ENCODE results near the gene THRSP. TPM values are rescaled to one million over a fixed set of nuclear protein-coding genes. Genes with fewer than 3 reads are reported as not detected.

THRSP gene
- total and polyA plus RNA-seq, 2 of the 4 experiments (the other 2 are of a cell fraction) = not detected

DNA sequence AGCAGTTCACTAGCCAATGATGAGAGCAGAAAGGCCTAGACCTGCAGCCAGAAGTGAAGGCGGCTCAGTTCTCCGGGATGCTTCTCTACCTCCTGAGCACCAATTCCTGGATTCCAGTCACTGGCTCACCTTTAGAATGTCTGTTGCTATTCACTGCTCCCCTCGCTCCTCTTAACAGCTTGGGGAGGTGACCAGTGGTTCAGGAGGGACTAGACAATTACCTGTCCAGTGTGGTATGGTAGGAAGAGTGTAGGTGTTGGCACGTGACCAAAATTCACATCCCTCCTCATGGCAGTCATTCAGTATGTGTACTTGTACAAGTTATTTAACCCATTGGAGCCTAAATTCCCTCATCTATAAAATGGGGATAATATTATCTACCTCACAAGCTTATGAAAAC lies 4.0 kb downstream of the THRSP start:
- H4K20me1 ChIP-seq (ENCODE audit: insufficient read depth, low read length) = peaks cover 11% of the 10 kb centered on the region
- ChIA-PET POLR2A (ENCODE audit: unreplicated experiment) (no interaction called here), CTCF (no interaction called here)
- no TSS peak for BruUV-seq (replicated peaks)
- intact Hi-C loops (cut with micrococcal nuclease) = no loop called here
- dilution Hi-C loops (cut with HindIII; ENCODE audit: low sequenced_read_pairs, unreplicated experiment) = no loop called here
- no peak overlapping the region for H2BK20ac ChIP-seq (ENCODE audit: low read depth, low read length)
- no peak overlapping the region for H4K91ac ChIP-seq (ENCODE audit: insufficient read depth, low read depth, low read length)
- H3K36me3 ChIP-seq (ENCODE audit: control insufficient read depth, insufficient read depth, low read length) = peaks cover 24% of the 10 kb centered on the region
- no peak overlapping the region for H2BK15ac ChIP-seq (ENCODE audit: low read depth, low read length)
- DNase-seq (no peak), ATAC-seq (ENCODE audit: low read depth) (no peak)
- no peak overlapping the region for H2AFZ ChIP-seq (replicated peaks; ENCODE audit: low read length, poor library complexity)
- H2BK5ac ChIP-seq (ENCODE audit: low read depth, low read length, poor library complexity, severe bottlenecking) = no peak overlapping the region
- H3K4ac ChIP-seq (ENCODE audit: low read depth, low read length) = no peak overlapping the region
- H2BK120ac ChIP-seq (ENCODE audit: low read depth, low read length) = no peak overlapping the region
- no CpG with 5 or more reads among the region's 4 CpGs for WGBS, 2 experiments (ENCODE audit: extremely low coverage in 2 of 2, insufficient read length in 1 of 2)
- H3K27me3 ChIP-seq (ENCODE audit: control insufficient read depth, insufficient read depth, low read length) = no peaks in the 10 kb centered on the region
- H3K18ac ChIP-seq (ENCODE audit: low read depth, low read length) = no peak overlapping the region
- no peak overlapping the region for H3K27ac ChIP-seq (ENCODE audit: insufficient read depth, low read length)
- no peak overlapping the region for H3K14ac ChIP-seq (replicated peaks; ENCODE audit: low read depth, low read length)
- no peak overlapping the region for H2AK9ac ChIP-seq (replicated peaks; ENCODE audit: low read depth, low read length, poor library complexity)
- H3K56ac ChIP-seq (ENCODE audit: extremely low read depth, insufficient read depth, low read length) = no peak overlapping the region
- H3K4me3 ChIP-seq (ENCODE audit: insufficient read depth, low read depth, low read length) = no peak overlapping the region
- peaks cover 22 to 52% of the 10 kb centered on the region in 2 experiments for H3K79me1 ChIP-seq (ENCODE audit: low read depth in 1 of 2, low read length in 2 of 2)
- H3K9me1 ChIP-seq (ENCODE audit: insufficient read depth, low read length) = peaks cover 7% of the 10 kb centered on the region
- no peaks in the 10 kb centered on the region for H3K9me3 ChIP-seq (ENCODE audit: control insufficient read depth, insufficient read depth, low read length)
- no peak overlapping the region for H4K8ac ChIP-seq (ENCODE audit: low read depth in 2 of 2, low read length in 2 of 2)
- H4K5ac ChIP-seq (ENCODE audit: low read depth, low read length) = no peak overlapping the region
- no peaks in the 10 kb centered on the region; the same call in 1 of the 2 replicates for H3K4me1 ChIP-seq (ENCODE audit: control insufficient read depth, insufficient read depth, low read length)
- H2AK5ac ChIP-seq (ENCODE audit: low read depth, low read length) = no peak overlapping the region
- no peak overlapping the region for H3K4me2 ChIP-seq (ENCODE audit: low read depth, low read length)
- TF ChIP-seq MXI1 (IDR thresholded peaks at IDR 0.05; ENCODE audit: borderline replicate concordance, low read depth, low read length) = no peak
- TF ChIP-seq, protein P1, sequence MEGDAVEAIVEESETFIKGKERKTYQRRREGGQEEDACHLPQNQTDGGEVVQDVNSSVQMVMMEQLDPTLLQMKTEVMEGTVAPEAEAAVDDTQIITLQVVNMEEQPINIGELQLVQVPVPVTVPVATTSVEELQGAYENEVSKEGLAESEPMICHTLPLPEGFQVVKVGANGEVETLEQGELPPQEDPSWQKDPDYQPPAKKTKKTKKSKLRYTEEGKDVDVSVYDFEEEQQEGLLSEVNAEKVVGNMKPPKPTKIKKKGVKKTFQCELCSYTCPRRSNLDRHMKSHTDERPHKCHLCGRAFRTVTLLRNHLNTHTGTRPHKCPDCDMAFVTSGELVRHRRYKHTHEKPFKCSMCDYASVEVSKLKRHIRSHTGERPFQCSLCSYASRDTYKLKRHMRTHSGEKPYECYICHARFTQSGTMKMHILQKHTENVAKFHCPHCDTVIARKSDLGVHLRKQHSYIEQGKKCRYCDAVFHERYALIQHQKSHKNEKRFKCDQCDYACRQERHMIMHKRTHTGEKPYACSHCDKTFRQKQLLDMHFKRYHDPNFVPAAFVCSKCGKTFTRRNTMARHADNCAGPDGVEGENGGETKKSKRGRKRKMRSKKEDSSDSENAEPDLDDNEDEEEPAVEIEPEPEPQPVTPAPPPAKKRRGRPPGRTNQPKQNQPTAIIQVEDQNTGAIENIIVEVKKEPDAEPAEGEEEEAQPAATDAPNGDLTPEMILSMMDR (conservative IDR thresholded peaks at IDR 0.05; ENCODE audit: low read depth, low read length) = no peak
- TF ChIP-seq RAD21 (IDR thresholded peaks at IDR 0.05; ENCODE audit: low read length) = no peak
- no peak for TF ChIP-seq CHD1 (IDR thresholded peaks at IDR 0.05; ENCODE audit: low read depth, low read length)
- no peak for TF ChIP-seq SMC3 (IDR thresholded peaks at IDR 0.05; ENCODE audit: low read depth, low read length)
- in situ Hi-C loops (cut with MboI; ENCODE audit: low sequenced_read_pairs) = no loop called here
- H3K9ac ChIP-seq (ENCODE audit: low read depth, low read length) = no peak overlapping the region
- H3K23ac ChIP-seq (ENCODE audit: low read depth, low read length) = no peak overlapping the region

Data from IMR-90 (cell line).